Heart right ventricle (tissue), 16 donors: Measurements from ENCODE around the gene VN1R4. TPM values are rescaled to one million over a fixed set of nuclear protein-coding genes. Genes with fewer than 3 reads are reported as not detected.
"Not testable (repeated sequence)": the region's sequence is repeated elsewhere in the genome, so short reads cannot be mapped to it uniquely, and the experiment has no call there.

Experiments
- ATAC-seq, 8 donors: fragments of 200-7000 bp; cut with Tn5 transposase; one replicate each; pipeline ENCODE4 v1.9.1; 2020; ENCODE audit warnings: mild to moderate bottlenecking in 8 of 8, moderate library complexity in 8 of 8, moderate number of reproducible peaks in 1 of 8
- DNase-seq, 2 donors: peaks; one replicate each; pipeline ENCODE4 v3.0.0-alpha.2; 2020
- H3K27ac ChIP-seq, 10 donors: fragments of 200-600 bp; sonication (generic) in 2 of 10; one replicate each; pipeline versions ENCODE4 v1.5.0 to v1.8.0; 2020 to 2022; ENCODE audit warnings: mild to moderate bottlenecking in 3 of 10
- H3K27me3 ChIP-seq, 7 donors: fragments of 200-600 bp; one replicate each; pipeline ENCODE4 v1.8.0; 2021 to 2022; ENCODE audit warnings: mild to moderate bottlenecking in 2 of 7
- H3K36me3 ChIP-seq, 9 donors: fragments of 200-600 bp; sonication (generic) in 1 of 9; one replicate each; pipeline versions ENCODE4 v1.5.0 to v1.8.0; 2020 to 2022; ENCODE audit warnings: mild to moderate bottlenecking in 2 of 9
- H3K4me1 ChIP-seq, 9 donors: fragments of 200-600 bp; sonication (generic) in 1 of 9; one replicate each; pipeline versions ENCODE4 v1.5.0 to v1.8.0; 2020 to 2022; ENCODE audit warnings: mild to moderate bottlenecking in 4 of 9
- H3K4me3 ChIP-seq, 10 donors: fragments of 200-600 bp; sonication (generic) in 2 of 10; one replicate each; pipeline versions ENCODE4 v1.5.0 to v1.8.0; 2020 to 2022; ENCODE audit warnings: mild to moderate bottlenecking in 7 of 10, moderate library complexity in 2 of 10
- H3K9me3 ChIP-seq, 11 donors: fragments of 200-600 bp in 10 of 11; sonication (generic) in 2 of 11; one replicate each; pipeline versions ENCODE4 v1.5.0 to v1.8.0; 2013 to 2022; ENCODE audit warnings: mild to moderate bottlenecking in 2 of 11, control low read depth in 1 of 11, moderate library complexity in 1 of 11
- WGBS, 2 donors: extraction: QIAGEN DNeasy Blood & Tissue Kit; methylation state at CpG; one replicate each; pipeline ENCODE4 v1.1.7; 2013; ENCODE audit warnings: inconsistent platforms in 1 of 2; 5-methylcytosine and 5-hydroxymethylcytosine counted together
- intact Hi-C, 10 donors: fragments of 100-400 bp; cut with DNase I; formaldehyde crosslinking; loops; one replicate each; pipeline versions ENCODE4 v1.11.1 to v1.14.2; 2022
- polyA plus RNA-seq, 2 donors: library from polyadenylated mRNA; stranded (reverse); fragments of 200-250 nt; gene quantifications; one replicate each; pipeline ENCODE4 v1.2.3, GENCODE V29; 2013
- total RNA-seq, 10 donors: library from RNA; stranded (reverse); fragmentation: NEBNext Ultra II Directional in 3 of 10; extraction: Animal tissue kit (Norgen Biotek cat#: 25700) in 3 of 10; gene quantifications; one replicate each; pipeline versions ENCODE4 v1.2.1 to v1.2.4, GENCODE V29; 2021 to 2023
- TF ChIP-seq, protein P1 (sequence below), 9 donors: fragments of 200-600 bp; sonication (generic) in 2 of 9; IDR thresholded peaks; one replicate each; pipeline versions ENCODE4 v1.5.0 to v1.8.0; 2021 to 2022; ENCODE audit warnings: antibody characterized with exemption in 9 of 9, mild to moderate bottlenecking in 5 of 9, moderate library complexity in 1 of 9
- donor health status: Arrhythmogenic right ventricular cardiomyopathy.
- donor health status: ischemic (EF 13 %, LVEDD 7.1; RV severe dilation, severe dysfunction).
- donor health status: healthy with polysubstance abuse.
- donor health status: DM: no; HTN: yes; CAD: no.
- donor health status: DM: no; HTN: no; CAD: no.
- donor health status: ischemic (EF 25% LVEDD 6.9; RV normal size, moderate dysfunction).
- donor health status: ischemic (EF 25% LVEDD 5.7; RV mildly dilated, moderate dysfunction).
- donor health status: healthy.
- donor health status: DM: yes; HTN: yes; CAD: no.
- donor health status: Ischemic cardiomyopathy.
- donor health status: ischemic (EF 35%, LVEDD 5.7; RV mildly dilated, moderate dysfunction).
- donor health status: nonischemic (EF 11% LVEDD 7.7; RV severe dilation, severe dysfunction).
- donor health status: DM: yes; HTN: yes; CAD: no.
- donor health status: PGD.
- donor health status: ischemic (EF 29% LVEDD 5.4; RV normal size, mild dysfunction).
- donor health status: nonischemic (EF 23%, LVEDD 6.1; RV moderate dilation, normal function).

The VN1R4 gene
- total and polyA plus RNA-seq, 12 donors: not detected

DNA sequence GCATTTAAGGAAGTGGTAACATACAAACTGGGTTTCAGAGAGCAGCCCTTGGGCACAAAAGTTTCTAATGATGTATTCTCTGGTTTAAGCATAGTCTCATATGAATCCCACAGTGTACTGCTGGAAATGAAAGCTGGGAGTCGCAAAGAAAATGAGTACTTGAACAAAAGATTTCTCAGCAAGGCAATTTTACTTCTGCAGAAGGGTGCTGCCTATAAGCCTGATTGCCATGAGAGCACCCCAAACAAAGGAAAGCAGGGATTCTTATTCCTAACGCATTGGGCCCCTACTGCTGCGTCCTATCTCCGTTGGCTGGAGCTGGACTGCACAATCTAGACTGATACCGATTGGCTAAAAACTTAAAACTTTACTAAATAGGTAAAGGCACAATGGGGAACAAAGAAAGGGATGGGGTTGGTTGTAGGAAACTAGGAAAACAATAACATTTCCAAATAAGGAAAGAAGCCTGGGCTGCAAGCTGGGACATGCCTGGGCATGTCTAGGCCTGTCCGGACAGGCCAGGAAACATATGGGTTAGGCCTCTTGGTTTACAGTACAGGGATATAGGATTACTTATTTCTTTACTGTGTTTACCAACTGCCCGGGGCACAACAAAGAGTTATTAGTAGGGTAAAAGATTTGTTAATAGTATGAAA is 27.4 kb upstream of the VN1R4 start:
- DNase-seq (no peak), ATAC-seq (no peak)
- Histone ChIP-seq H3K4me3 (no peak overlapping the region), H3K4me1 (no peaks in the 10 kb centered on the region), H3K27ac (no peak overlapping the region), H3K9me3 (peaks cover 0 to 82% (median 29%) of the 10 kb centered on the region in 11 donors), H3K36me3 (no peaks in the 10 kb centered on the region), H3K27me3 (peaks cover 0 to 6% (median 0%) of the 10 kb centered on the region in 7 donors)
- WGBS, 2 donors: 82 to 86% methylated on average over 7 of the region's 7 CpGs
- intact Hi-C loops: no loop called here
- TF ChIP-seq, protein P1, sequence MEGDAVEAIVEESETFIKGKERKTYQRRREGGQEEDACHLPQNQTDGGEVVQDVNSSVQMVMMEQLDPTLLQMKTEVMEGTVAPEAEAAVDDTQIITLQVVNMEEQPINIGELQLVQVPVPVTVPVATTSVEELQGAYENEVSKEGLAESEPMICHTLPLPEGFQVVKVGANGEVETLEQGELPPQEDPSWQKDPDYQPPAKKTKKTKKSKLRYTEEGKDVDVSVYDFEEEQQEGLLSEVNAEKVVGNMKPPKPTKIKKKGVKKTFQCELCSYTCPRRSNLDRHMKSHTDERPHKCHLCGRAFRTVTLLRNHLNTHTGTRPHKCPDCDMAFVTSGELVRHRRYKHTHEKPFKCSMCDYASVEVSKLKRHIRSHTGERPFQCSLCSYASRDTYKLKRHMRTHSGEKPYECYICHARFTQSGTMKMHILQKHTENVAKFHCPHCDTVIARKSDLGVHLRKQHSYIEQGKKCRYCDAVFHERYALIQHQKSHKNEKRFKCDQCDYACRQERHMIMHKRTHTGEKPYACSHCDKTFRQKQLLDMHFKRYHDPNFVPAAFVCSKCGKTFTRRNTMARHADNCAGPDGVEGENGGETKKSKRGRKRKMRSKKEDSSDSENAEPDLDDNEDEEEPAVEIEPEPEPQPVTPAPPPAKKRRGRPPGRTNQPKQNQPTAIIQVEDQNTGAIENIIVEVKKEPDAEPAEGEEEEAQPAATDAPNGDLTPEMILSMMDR (IDR thresholded peaks at IDR 0.05): no peak

DNA sequence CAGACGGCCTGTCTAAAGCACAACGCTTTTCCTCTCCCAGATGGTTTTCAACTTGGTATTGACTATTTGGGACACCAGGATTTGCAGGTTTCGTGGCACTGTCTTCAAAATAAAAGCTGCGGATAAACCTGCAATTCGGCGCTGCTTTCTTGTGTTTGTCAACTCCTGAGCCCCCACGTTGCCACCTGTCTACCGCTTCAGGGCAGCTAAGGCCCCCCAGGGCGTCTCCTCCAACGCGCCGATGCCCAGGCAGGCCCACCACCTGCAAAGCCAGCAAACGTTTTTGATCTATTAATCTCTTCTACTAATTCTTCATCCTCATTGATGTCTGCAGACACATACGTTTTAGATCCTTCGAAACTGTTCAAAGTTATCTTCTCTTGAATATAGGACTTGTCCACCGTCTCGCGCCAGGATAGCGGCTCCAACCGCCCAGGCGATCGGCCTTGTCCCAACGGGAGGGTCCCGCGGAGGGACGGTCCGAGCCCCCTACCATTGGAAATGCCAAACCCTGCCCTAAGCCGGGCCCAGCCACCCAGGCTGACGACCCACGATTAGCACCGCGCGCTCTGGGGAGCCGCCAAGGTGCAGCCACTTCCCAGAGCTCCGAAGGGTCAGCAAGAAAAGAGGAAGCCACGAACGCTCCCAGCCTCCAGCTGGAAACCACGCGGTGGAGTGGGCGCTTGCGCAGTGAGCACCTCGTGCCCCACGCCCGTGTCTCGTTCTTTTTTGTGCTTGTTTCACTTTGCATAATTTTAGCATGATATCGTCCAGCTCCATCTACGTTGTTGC is 23.4 kb upstream of the VN1R4 start:
- whole genome bisulfite sequencing, 2 donors: 89 to 90% methylated on average over 46 to 47 of the region's 47 CpGs

DNA sequence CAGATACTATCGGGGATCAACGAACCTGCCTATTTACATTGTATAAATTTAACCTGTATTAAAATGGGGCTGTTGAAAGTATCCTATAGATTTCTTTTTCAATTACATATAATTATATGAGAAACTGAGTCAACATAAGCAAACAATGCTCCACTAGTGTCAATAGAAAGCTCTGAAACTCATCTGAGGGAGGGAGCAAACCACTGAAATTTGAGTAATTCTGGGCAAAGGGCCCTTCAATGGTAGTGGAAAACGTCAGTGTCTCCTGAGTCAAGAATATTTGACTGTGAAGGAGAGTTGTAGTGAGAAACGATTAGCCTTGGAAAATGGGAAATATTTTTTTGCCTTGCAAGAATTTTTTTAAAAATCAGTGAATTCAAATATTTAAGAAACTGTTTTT is 17.6 kb upstream of the VN1R4 start:
- Histone ChIP-seq H3K9me3 (peaks cover 0 to 25% (median 0%) of the 10 kb centered on the region in 11 donors), H3K4me1 (no peaks in the 10 kb centered on the region), H3K27ac (no peak overlapping the region), H3K27me3 (peaks cover 0 to 6% (median 0%) of the 10 kb centered on the region in 7 donors), H3K36me3 (no peaks in the 10 kb centered on the region), H3K4me3 (no peak overlapping the region)
- WGBS, 2 donors: 69 to 75% methylated on average over 4 of the region's 4 CpGs
- ATAC-seq (no peak), DNase-seq (no peak)
- intact Hi-C loops: no loop called here
- TF ChIP-seq, protein P1 (IDR thresholded peaks at IDR 0.05): no peak

More for the DNA sequence above, 23.4 kb upstream of the VN1R4 start:
- DNase-seq (no peak), ATAC-seq (no peak)
- H3K9me3 ChIP-seq: peaks cover 0 to 77% (median 23%) of the 10 kb centered on the region in 11 donors
- TF ChIP-seq, protein P1 (IDR thresholded peaks at IDR 0.05): no peak
- intact Hi-C loops: no loop called here
- H3K27ac ChIP-seq: no peak overlapping the region
- H3K27me3 ChIP-seq: peaks cover 0 to 6% (median 0%) of the 10 kb centered on the region in 7 donors
- no peak overlapping the region for H3K4me3 ChIP-seq
- H3K4me1 ChIP-seq: no peaks in the 10 kb centered on the region
- no peaks in the 10 kb centered on the region for H3K36me3 ChIP-seq

DNA sequence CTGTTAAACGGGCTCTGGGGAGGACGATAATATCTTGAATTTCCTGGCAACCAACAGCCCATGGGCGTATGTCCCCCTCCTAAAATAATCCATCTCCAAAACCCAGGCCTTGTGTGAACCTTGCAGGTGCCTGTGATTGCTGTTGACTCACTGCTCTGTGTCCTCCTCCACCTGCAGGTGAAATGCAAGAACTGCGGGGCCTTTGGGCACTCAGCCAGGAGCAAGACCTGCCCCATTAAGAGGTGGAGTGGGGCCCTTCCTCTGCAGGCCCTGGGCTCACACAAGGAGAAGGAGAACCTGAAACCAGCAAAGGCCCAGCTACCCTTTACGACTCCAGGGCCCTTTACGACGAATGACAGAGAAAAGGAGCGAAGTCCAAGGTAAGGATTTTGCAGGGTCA is 14.4 kb upstream of the VN1R4 start:
- DNase-seq, ATAC-seq, H3K36me3 ChIP-seq, intact Hi-C loops, H3K4me1 ChIP-seq, H3K27ac ChIP-seq, H3K4me3 ChIP-seq: not testable (repeated sequence)
- H3K9me3 ChIP-seq: peaks cover 0 to 11% (median 0%) of the 10 kb centered on the region in 11 donors
- WGBS, 2 donors: 44 to 75% methylated on average over 1 to 2 of the region's 8 CpGs
- peaks cover 0 to 14% (median 3%) of the 10 kb centered on the region in 7 donors for H3K27me3 ChIP-seq
